Glomerular visceral epithelial cell (primary cell): ENCODE results near the gene ABCA3.
A peak's percentile ranks its signal among the peaks of the same experiment; 100 is the strongest.

Source experiments
- DNase-seq: peaks from one replicate; pipeline ENCODE4 v3.0.0-alpha.2; 2016; ENCODE audit errors: extremely low spot score

The ABCA3 gene

GRCh38 chr16:2357331-2357730 is 16.8 kb upstream of the ABCA3 start:
- no peak for DNase-seq

- DNase-seq, result no peak
These were observed 10.0 kb upstream of the ABCA3 start for GRCh38 chr16:2350500-2350899.

GRCh38 chr16:2343211-2343610 is 2.7 kb upstream of the ABCA3 start:
- DNase-seq, result no peak

- DNase-seq, result no peak
These were observed 1.2 kb upstream of the ABCA3 start for GRCh38 chr16:2341456-2342447.

GRCh38 chr16:2339521-2340484 is 725 bp downstream of the ABCA3 start:
- DNase-seq, result peak; percentile 50

- DNase-seq, result peak; percentile 12
These were observed 2.9 kb downstream of the ABCA3 start for GRCh38 chr16:2337431-2338296.

GRCh38 chr16:2335286-2335895 is 5.1 kb downstream of the ABCA3 start:
- DNase-seq, result no peak

GRCh38 chr16:2333772-2334379 is 6.7 kb downstream of the ABCA3 start:
- peak; percentile 17 for DNase-seq

GRCh38 chr16:2333231-2333630 is 7.3 kb downstream of the ABCA3 start:
- no peak for DNase-seq

GRCh38 chr16:2331931-2332267 is 8.6 kb downstream of the ABCA3 start:
- no peak for DNase-seq

GRCh38 chr16:2331199-2331930 is 9.2 kb downstream of the ABCA3 start:
- DNase-seq, result no peak

- DNase-seq, result no peak
These were observed 11.0 kb downstream of the ABCA3 start for GRCh38 chr16:2329532-2329931.

- DNase-seq, result no peak
These were observed 12.1 kb downstream of the ABCA3 start for GRCh38 chr16:2328428-2328827.

GRCh38 chr16:2326191-2326590 is 14.3 kb downstream of the ABCA3 start:
- no peak for DNase-seq

- no peak for DNase-seq
These were observed 14.7 kb downstream of the ABCA3 start for GRCh38 chr16:2325791-2326190.

- DNase-seq, result no peak
These were observed 15.3 kb downstream of the ABCA3 start for GRCh38 chr16:2325181-2325580.

GRCh38 chr16:2324296-2324859 is 16.1 kb downstream of the ABCA3 start:
- DNase-seq, result no peak

- no peak for DNase-seq
These were observed 16.8 kb downstream of the ABCA3 start for GRCh38 chr16:2323701-2324100.

- DNase-seq, result no peak
These were observed 20.9 kb downstream of the ABCA3 start for GRCh38 chr16:2319606-2320005.
